K562 (cell line): ENCODE measurements around the gene LRRC4C.

ENCODE experiments used
- CEBPB ChIP-seq: fragments of 450-650 bp; IDR thresholded peaks from 2 replicates; pipeline ENCODE4 v1.6.1; 2016; ENCODE audit warnings: missing genetic modification characterization, missing compliant biosample characterization
- CHD1 ChIP-seq: fragments of 200-600 bp; sonication (generic); IDR thresholded peaks from one replicate; pipeline ENCODE4 v1.6.1; 2012; ENCODE audit warnings: mild to moderate bottlenecking, moderate library complexity, low read length, inconsistent platforms
- CTCF ChIP-seq, 3 experiments: IDR thresholded peaks in 2 of 3; conservative IDR thresholded peaks in 1 of 3; 2 replicates each; pipeline ENCODE4 v1.5.1; 2011 to 2012; ENCODE audit warnings: low read length in 3 of 3, mild to moderate bottlenecking in 3 of 3, control low read depth in 2 of 3, improper control_type of control experiment in 1 of 3, inconsistent platforms in 1 of 3, low read depth in 1 of 3, mixed read lengths in 1 of 3, moderate library complexity in 1 of 3; ENCODE audit not compliant: insufficient read depth in 2 of 3
- HDAC2 ChIP-seq: fragments of 450-650 bp; IDR thresholded peaks from 2 replicates; pipeline ENCODE4 v1.6.1; 2016; ENCODE audit warnings: mild to moderate bottlenecking
- NR2F6 ChIP-seq: fragments of 450-650 bp; formaldehyde crosslinking; IDR thresholded peaks from 2 replicates; pipeline ENCODE4 v1.4.0; 2020; ENCODE audit warnings: mild to moderate bottlenecking
- RHOXF2B ChIP-seq: fragments of 250-450 bp; sonication (Bioruptor Pico); conservative IDR thresholded peaks from 2 replicates; pipeline ENCODE4 v1.5.1; 2021

GRCh38 chr11:41435531-41435930 lies 23.9 kb downstream of the LRRC4C start:
- no peak for TF ChIP-seq CTCF (IDR thresholded peaks at IDR 0.05 in 2 of 3, conservative IDR thresholded peaks at IDR 0.05 in 1 of 3; ENCODE audit: insufficient read depth in 2 of 3, low read depth in 1 of 3, low read length in 3 of 3)
- TF ChIP-seq NR2F6 (CRISPR knock-in tag) = no peak
- TF ChIP-seq HDAC2 = no peak
- no peak for TF ChIP-seq CEBPB (tag)
- TF ChIP-seq RHOXF2B (CRISPR knock-in tag) = no peak
- no peak for TF ChIP-seq CHD1
